K562 (cell line): ENCODE measurements around the gene RNF145. TPM values are rescaled to one million over a fixed set of nuclear protein-coding genes. Genes with fewer than 3 reads are reported as not detected.
A peak's percentile ranks its signal among the peaks of the same experiment; 100 is the strongest.

Source experiments
- ATAC-seq: fragments of 200-7000 bp; cut with Tn5 transposase; 3 replicates; pipeline ENCODE4 v1.9.1; 2020; ENCODE audit warnings: moderate library complexity
- BruUV-seq: library from RNA; stranded (reverse); fragments of 400-500 nt; replicated peaks from 2 replicates; lab custom pipeline; 2021; lab: Mats Ljungman, UMichigan
- CTCF ChIA-PET: fragments of 300-600 bp; formaldehyde crosslinking; extraction: SDS; loops from one replicate; lab custom pipeline; 2021; ENCODE audit warnings: low intra/inter-chr PET ratio; lab: Yijun Ruan, JAX
- POLR2A ChIA-PET: fragments of 300-600, 350-650 bp; sonication (Branson Sonifier 250); formaldehyde crosslinking; extraction: SDS; loops from one replicate; lab custom pipeline; 2021; ENCODE audit warnings: antibody characterized with exemption, inconsistent platforms; lab: Yijun Ruan, JAX
- DNase-seq, 4 experiments: peaks; one replicate each; pipeline versions ENCODE4 v3.0.0 to v3.0.0-alpha.2; 2011 to 2018; ENCODE audit warnings: low spot score in 3 of 4, mixed read lengths in 3 of 4; ENCODE audit errors: extremely low read depth in 1 of 4
- FAIRE-seq: peaks from 2 replicates; lab custom pipeline; 2011; peaks lifted over from hg19 to GRCh38; lab: Jason Lieb, UNC
- H2AFZ ChIP-seq: 2 replicates; pipeline ENCODE4 v1.6.0; 2011; ENCODE audit warnings: low read depth, low read length, control low read depth, inconsistent platforms
- H3K27ac ChIP-seq: fragments of 200-600 bp; 3 replicates; pipeline ENCODE4 v1.8.0; 2011; ENCODE audit warnings: low read depth, mild to moderate bottlenecking, control low read depth, inconsistent platforms, low read length, moderate library complexity, mixed read lengths; ENCODE audit errors: extremely low read depth
- H3K27me3 ChIP-seq, 2 experiments: fragments of 300-600 bp in 1 of 2; 2 replicates in 1 of 2; 3 replicates in 1 of 2; pipeline versions ENCODE4 v1.6.0 to v1.8.0; 2011; ENCODE audit warnings: inconsistent platforms in 2 of 2, low read length in 2 of 2, mild to moderate bottlenecking in 1 of 2, mixed read lengths in 1 of 2, moderate library complexity in 1 of 2; ENCODE audit not compliant: control insufficient read depth in 2 of 2, insufficient read depth in 2 of 2
- H3K36me3 ChIP-seq: fragments of 300-600 bp; 3 replicates; pipeline ENCODE4 v1.8.0; 2011; ENCODE audit warnings: mild to moderate bottlenecking, low read length, inconsistent platforms; ENCODE audit not compliant: control insufficient read depth, insufficient read depth
- H3K4me1 ChIP-seq, 2 experiments: fragments of 200-600 bp in 1 of 2; replicated peaks in 1 of 2; 2 replicates in 1 of 2; 3 replicates in 1 of 2; pipeline versions ENCODE4 v1.5.1 to v1.8.0; 2011; ENCODE audit warnings: inconsistent platforms in 2 of 2, low read length in 2 of 2, mild to moderate bottlenecking in 1 of 2, mixed read lengths in 1 of 2, moderate library complexity in 1 of 2; ENCODE audit not compliant: control insufficient read depth in 2 of 2, insufficient read depth in 2 of 2
- H3K4me2 ChIP-seq: 2 replicates; pipeline ENCODE4 v1.6.1; 2011; ENCODE audit warnings: low read length, control low read depth, inconsistent platforms, mixed read lengths; ENCODE audit not compliant: insufficient read depth
- H3K4me3 ChIP-seq: fragments of 200-600 bp; sonication (generic), shearing (Covaris generic); 2 replicates; pipeline ENCODE4 v1.5.1; 2016; ENCODE audit warnings: control low read depth, inconsistent platforms
- H3K79me2 ChIP-seq: fragments of 200-600 bp; 3 replicates; pipeline ENCODE4 v1.8.0; 2011; ENCODE audit warnings: low read length, inconsistent platforms; ENCODE audit not compliant: control insufficient read depth, insufficient read depth
- H3K9ac ChIP-seq, 2 experiments: 2 replicates each; pipeline versions ENCODE4 v1.6.0 to v1.6.1; 2011; ENCODE audit warnings: low read depth in 2 of 2, low read length in 2 of 2, control low read depth in 1 of 2, inconsistent platforms in 1 of 2, mild to moderate bottlenecking in 1 of 2, mixed read lengths in 1 of 2; ENCODE audit not compliant: insufficient read depth in 1 of 2
- H3K9me1 ChIP-seq: one replicate; pipeline ENCODE4 v1.6.0; 2011; ENCODE audit warnings: inconsistent platforms, mild to moderate bottlenecking, low read length, moderate library complexity; ENCODE audit not compliant: control insufficient read depth, insufficient read depth
- H3K9me3 ChIP-seq: replicated peaks from 2 replicates; pipeline ENCODE4 v1.5.1; 2011; ENCODE audit warnings: low read depth, low read length, inconsistent platforms; ENCODE audit not compliant: control insufficient read depth, insufficient read depth
- H4K20me1 ChIP-seq: replicated peaks from 2 replicates; pipeline ENCODE4 v1.6.1; 2011; ENCODE audit warnings: low read length, inconsistent platforms, mixed read lengths; ENCODE audit not compliant: control insufficient read depth, insufficient read depth
- ARID1B ChIP-seq: fragments of 450-650 bp; IDR thresholded peaks from 2 replicates; pipeline ENCODE4 v1.6.1; 2016; ENCODE audit warnings: antibody characterized with exemption, mild to moderate bottlenecking, inconsistent platforms
- C11orf30 ChIP-seq: fragments of 450-650 bp; IDR thresholded peaks from 2 replicates; pipeline ENCODE4 v1.6.1; 2016; ENCODE audit warnings: low read depth, mild to moderate bottlenecking
- HDAC1 ChIP-seq, 2 experiments: fragments of 450-650 bp; IDR thresholded peaks; 2 replicates each; pipeline ENCODE4 v1.6.1; 2016 to 2017; ENCODE audit warnings: inconsistent platforms in 1 of 2, mild to moderate bottlenecking in 1 of 2, moderate library complexity in 1 of 2
- KDM1A ChIP-seq, 2 experiments: fragments of 450-650 bp; IDR thresholded peaks; 2 replicates each; pipeline ENCODE4 v1.6.1; 2016; ENCODE audit warnings: mild to moderate bottlenecking in 2 of 2
- MAFF ChIP-seq: IDR thresholded peaks from 2 replicates; pipeline ENCODE4 v1.6.1; 2012; ENCODE audit warnings: low read length, improper control_type of control experiment
- MAFG ChIP-seq: fragments of 450-650 bp; conservative IDR thresholded peaks from 2 replicates; pipeline ENCODE4 v1.6.1; 2016; ENCODE audit warnings: missing genetic modification characterization, missing compliant biosample characterization
- MAFK ChIP-seq: IDR thresholded peaks from 2 replicates; pipeline ENCODE4 v1.6.1; 2011; ENCODE audit warnings: low read length, improper control_type of control experiment
- NELFE ChIP-seq: IDR thresholded peaks from 2 replicates; pipeline ENCODE4 v1.6.1; 2011; ENCODE audit warnings: mild to moderate bottlenecking; ENCODE audit not compliant: insufficient read depth, insufficient read length
- NR2F6 ChIP-seq: fragments of 450-650 bp; formaldehyde crosslinking; IDR thresholded peaks from 2 replicates; pipeline ENCODE4 v1.4.0; 2020; ENCODE audit warnings: mild to moderate bottlenecking
- POLR3G ChIP-seq: IDR thresholded peaks from 2 replicates; pipeline ENCODE4 v1.6.1; 2011; ENCODE audit not compliant: insufficient read length, insufficient replicate concordance; ENCODE audit errors: extremely low read depth
- ZNF316 ChIP-seq: fragments of 450-650 bp; IDR thresholded peaks from 2 replicates; pipeline ENCODE4 v1.6.1; 2016
- WGBS: fragments of 100-300 bp; shearing (Covaris generic); methylation state at CpG from one replicate; pipeline ENCODE4 v1.1.6; 2016; ENCODE audit warnings: low coverage, mixed read lengths; ENCODE audit not compliant: insufficient coverage; ENCODE audit errors: missing lambda C conversion rate; 5-methylcytosine and 5-hydroxymethylcytosine counted together
- in situ Hi-C: fragments of 300-500 bp; cut with MboI; formaldehyde crosslinking; loops from 4 replicates; pipeline ENCODE4 v1.15.0; 2018; ENCODE audit warnings: inconsistent platforms, mixed read lengths
- intact Hi-C: fragments of 100-400 bp; cut with micrococcal nuclease; formaldehyde crosslinking; loops from 2 replicates; pipeline ENCODE4 v1.14.2; 2022
- polyA plus RNA-seq, 8 experiments: library from polyadenylated mRNA; depleted of rRNA in 4 of 8; stranded (reverse) in 5 of 8; unstranded in 3 of 8; fragments of >200 nt; fragmentation: Nextera tagmentation in 2 of 8; fragmentation: Illumina TruSeq in 1 of 8; extraction: Ambion mirVana in 2 of 8; extraction: Trizol in 1 of 8; gene quantifications; 2 replicates each; pipeline versions ENCODE4 v1.2.1 to v1.2.3, GENCODE V29; 2011 to 2014; ENCODE audit warnings: inconsistent platforms in 1 of 8, missing spikeins in 1 of 8
- total RNA-seq, 7 experiments: library from RNA; depleted of rRNA in 6 of 7; stranded (reverse); fragments of >200 nt in 6 of 7; fragmentation: Illumina TruSeq in 2 of 7; extraction: Trizol in 2 of 7; gene quantifications; 2 replicates each; pipeline versions ENCODE4 v1.2.1 to v1.2.3, GENCODE V29; 2011 to 2021; ENCODE audit warnings: low replicate concordance in 1 of 7
- TF ChIP-seq, protein P1 (sequence below), 2 experiments: IDR thresholded peaks in 1 of 2; conservative IDR thresholded peaks in 1 of 2; 2 replicates each; pipeline ENCODE4 v1.6.1; 2016; ENCODE audit warnings: low read depth in 2 of 2, mild to moderate bottlenecking in 1 of 2, missing compliant biosample characterization in 1 of 2, missing genetic modification characterization in 1 of 2, moderate library complexity in 1 of 2

Gene RNF145
- total and polyA plus RNA-seq, 9 of the 15 experiments (the other 6 are each of a cell fraction or from before 2014, with no cell fraction given), result 13.6 to 40.7 (median 25.4) TPM

DNA sequence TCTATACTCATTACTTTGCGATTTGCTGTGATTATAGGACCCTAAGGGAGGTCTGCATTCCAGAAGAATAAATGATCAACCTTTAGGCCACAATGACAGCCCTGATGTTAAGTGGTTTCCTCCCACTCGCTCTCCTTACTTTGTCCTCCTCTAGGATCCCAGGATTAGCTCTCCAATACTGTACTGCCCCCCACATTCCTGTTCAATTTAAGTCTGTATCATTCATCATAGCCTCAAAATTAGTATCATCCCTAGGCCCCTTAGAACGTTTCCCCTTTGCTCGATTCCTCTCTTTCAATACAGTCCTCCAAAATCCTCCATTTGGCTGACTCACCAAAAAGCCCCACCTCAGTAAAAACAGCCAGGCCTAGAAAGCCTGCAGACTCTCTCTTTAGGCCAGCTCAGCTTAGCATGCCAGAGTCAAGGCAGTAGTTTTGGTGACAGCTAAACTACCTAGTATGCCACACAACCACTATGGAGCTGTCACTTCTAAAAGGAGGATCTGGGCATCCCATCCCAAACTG lies 24.4 kb downstream of the RNF145 start:
- Histone ChIP-seq H4K20me1 (no peaks in the 10 kb centered on the region), H3K27me3 (no peaks in the 10 kb centered on the region), H3K9me1 (no peaks in the 10 kb centered on the region), H3K4me2 (no peak overlapping the region), H3K4me1 (peaks cover 0 to 11% of the 10 kb centered on the region in 2 experiments; a peak in 2 of 5 replicates), H2AFZ (no peak overlapping the region), H3K9me3 (no peaks in the 10 kb centered on the region), H3K27ac (peak overlapping the region; percentile 36; the same call in 1 of the 3 replicates), H3K4me3 (no peak overlapping the region), H3K79me2 (peaks cover 66% of the 10 kb centered on the region), H3K36me3 (peaks cover 61% of the 10 kb centered on the region)
- FAIRE-seq (peak; percentile 11), ATAC-seq (peak; percentile 62), DNase-seq (no peak)
- POLR2A ChIA-PET, result interaction anchor here (0.5 to 1.3 kb wide), 3 partner anchors 9 to 382 kb away, joined by 3 to 5 read pairs (median 3); no protein-coding TSS in a partner anchor
- 48% methylated on average over 4 of the region's 4 CpGs for WGBS
- in situ Hi-C loops (no loop called here), intact Hi-C loops (no loop called here)
- no TSS peak for BruUV-seq
- TF ChIP-seq, protein P1, sequence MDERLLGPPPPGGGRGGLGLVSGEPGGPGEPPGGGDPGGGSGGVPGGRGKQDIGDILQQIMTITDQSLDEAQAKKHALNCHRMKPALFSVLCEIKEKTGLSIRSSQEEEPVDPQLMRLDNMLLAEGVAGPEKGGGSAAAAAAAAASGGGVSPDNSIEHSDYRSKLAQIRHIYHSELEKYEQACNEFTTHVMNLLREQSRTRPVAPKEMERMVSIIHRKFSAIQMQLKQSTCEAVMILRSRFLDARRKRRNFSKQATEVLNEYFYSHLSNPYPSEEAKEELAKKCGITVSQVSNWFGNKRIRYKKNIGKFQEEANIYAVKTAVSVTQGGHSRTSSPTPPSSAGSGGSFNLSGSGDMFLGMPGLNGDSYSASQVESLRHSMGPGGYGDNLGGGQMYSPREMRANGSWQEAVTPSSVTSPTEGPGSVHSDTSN (CRISPR knock-in tag; IDR thresholded peaks at IDR 0.05; ENCODE audit: low read depth), result no peak
- TF ChIP-seq, protein P1 (tag; conservative IDR thresholded peaks at IDR 0.05; ENCODE audit: low read depth), result peak; percentile 10; the same call in 1 of the 2 replicates
- TF ChIP-seq MAFF (peak; percentile 16; the same call in 1 of the 2 replicates), ARID1B (peak; percentile 33; the same call in 1 of the 2 replicates), C11orf30 (peak; percentile 82), MAFK (peak; percentile 53), KDM1A (IDR thresholded peaks at IDR 0.05) (peak; percentile 17 to 64; a peak in 3 of 4 replicates), NELFE (no peak), NR2F6 (no peak), POLR3G (no peak), MAFG (tag) (peak; percentile 51), HDAC1 (IDR thresholded peaks at IDR 0.05) (0 out of 4 replicates have a peak, but pooled peaks of 1 of the 2 experiments have one; percentile 33), ZNF316 (peak; percentile 86)
- TF ChIP-seq, all 486 proteins: peak for 9
- CTCF ChIA-PET, result no interaction called here
- H3K9ac ChIP-seq, result no peak overlapping the region
